BLaER1 (cell line): Measurements from ENCODE around the gene PTGES.
A peak's percentile ranks its signal among the peaks of the same experiment; 100 is the strongest.

Source experiments
- H3K27ac ChIP-seq: shearing (Covaris generic); formaldehyde crosslinking; 2 replicates; pipeline ENCODE4 v1.8.1; 2022
- H3K27me3 ChIP-seq: shearing (Covaris generic); formaldehyde crosslinking; 2 replicates; pipeline ENCODE4 v1.8.1; 2022
- H3K36me3 ChIP-seq: shearing (Covaris generic); formaldehyde crosslinking; 2 replicates; pipeline ENCODE4 v1.8.1; 2022
- H3K4me1 ChIP-seq: shearing (Covaris generic); formaldehyde crosslinking; 2 replicates; pipeline ENCODE4 v1.8.1; 2022
- H3K4me2 ChIP-seq: shearing (Covaris generic); formaldehyde crosslinking; 2 replicates; pipeline ENCODE4 v1.8.1; 2022
- H3K4me3 ChIP-seq: shearing (Covaris generic); formaldehyde crosslinking; 2 replicates; pipeline ENCODE4 v1.8.1; 2022
- H3K9ac ChIP-seq: shearing (Covaris generic); formaldehyde crosslinking; 2 replicates; pipeline ENCODE4 v1.8.1; 2022
- H3K9me3 ChIP-seq: shearing (Covaris generic); formaldehyde crosslinking; 2 replicates; pipeline ENCODE4 v1.8.1; 2022
- H4K20me1 ChIP-seq: shearing (Covaris generic); formaldehyde crosslinking; 2 replicates; pipeline ENCODE4 v1.8.1; 2022
- Cebpa-rat ChIP-seq: shearing (Covaris generic); IDR thresholded peaks from 2 replicates; pipeline ENCODE4 v1.8.1; 2022

Gene PTGES

GRCh38 chr9:129720181-129720864, 32.5 kb downstream of the PTGES start:
- Histone ChIP-seq H3K9ac (no peak overlapping the region), H3K27ac (no peak overlapping the region), H3K4me2 (no peak overlapping the region), H4K20me1 (no peaks in the 10 kb centered on the region), H3K27me3 (0 out of 2 replicates have a peak, but pooled peaks cover 4% of the 10 kb centered on the region), H3K36me3 (no peaks in the 10 kb centered on the region), H3K9me3 (no peaks in the 10 kb centered on the region), H3K4me3 (no peak overlapping the region), H3K4me1 (peaks cover 11% of the 10 kb centered on the region)
- no peak for TF ChIP-seq Cebpa-rat

- H3K27me3 ChIP-seq, result peaks cover 13% of the 10 kb centered on the region; the same call in 1 of the 2 replicates
- no peak for TF ChIP-seq Cebpa-rat
- H3K4me2 ChIP-seq, result no peak overlapping the region
- no peaks in the 10 kb centered on the region for H4K20me1 ChIP-seq
- H3K9me3 ChIP-seq, result no peaks in the 10 kb centered on the region
- no peak overlapping the region for H3K9ac ChIP-seq
- no peak overlapping the region for H3K4me3 ChIP-seq
- H3K4me1 ChIP-seq, result peaks cover 23% of the 10 kb centered on the region
- H3K36me3 ChIP-seq, result no peaks in the 10 kb centered on the region
- no peak overlapping the region for H3K27ac ChIP-seq
These were observed 33.7 kb downstream of the PTGES start for GRCh38 chr9:129719135-129719534.

GRCh38 chr9:129718647-129719046, 34.2 kb downstream of the PTGES start:
- Histone ChIP-seq H3K4me1 (peaks cover 28% of the 10 kb centered on the region), H3K9ac (no peak overlapping the region)
- TF ChIP-seq Cebpa-rat, result no peak

GRCh38 chr9:129717991-129718390, 34.9 kb downstream of the PTGES start:
- no peak overlapping the region for H3K27ac ChIP-seq
- peaks cover 35% of the 10 kb centered on the region for H3K4me1 ChIP-seq
- no peak overlapping the region for H3K9ac ChIP-seq
- H4K20me1 ChIP-seq, result peaks cover 5% of the 10 kb centered on the region
- no peaks in the 10 kb centered on the region for H3K36me3 ChIP-seq
- H3K4me3 ChIP-seq, result no peak overlapping the region
- no peak for TF ChIP-seq Cebpa-rat
- no peak overlapping the region for H3K4me2 ChIP-seq
- no peaks in the 10 kb centered on the region for H3K9me3 ChIP-seq
- H3K27me3 ChIP-seq, result peaks cover 21% of the 10 kb centered on the region

More at GRCh38 chr9:129718647-129719046, 34.2 kb downstream of the PTGES start:
- H3K4me2 ChIP-seq, result no peak overlapping the region
- no peaks in the 10 kb centered on the region for H4K20me1 ChIP-seq
- no peaks in the 10 kb centered on the region for H3K9me3 ChIP-seq
- peaks cover 14% of the 10 kb centered on the region; the same call in 1 of the 2 replicates for H3K27me3 ChIP-seq
- H3K36me3 ChIP-seq, result no peaks in the 10 kb centered on the region
- no peak overlapping the region for H3K4me3 ChIP-seq
- H3K27ac ChIP-seq, result no peak overlapping the region

GRCh38 chr9:129716091-129716490, 36.8 kb downstream of the PTGES start:
- peak overlapping the region; percentile 33 for H3K4me2 ChIP-seq
- peaks cover 32% of the 10 kb centered on the region for H3K27me3 ChIP-seq
- peaks cover 24% of the 10 kb centered on the region for H4K20me1 ChIP-seq
- no peaks in the 10 kb centered on the region for H3K9me3 ChIP-seq
- no peaks in the 10 kb centered on the region for H3K36me3 ChIP-seq
- H3K27ac ChIP-seq, result no peak overlapping the region
- H3K4me1 ChIP-seq, result peaks cover 54% of the 10 kb centered on the region
- TF ChIP-seq Cebpa-rat, result no peak
- H3K4me3 ChIP-seq, result no peak overlapping the region
- no peak overlapping the region for H3K9ac ChIP-seq

- no peak overlapping the region for H3K9ac ChIP-seq
- peaks cover 47% of the 10 kb centered on the region for H3K27me3 ChIP-seq
- no peak overlapping the region for H3K27ac ChIP-seq
- H3K36me3 ChIP-seq, result no peaks in the 10 kb centered on the region
- H3K4me2 ChIP-seq, result peak overlapping the region; percentile 14; the same call in 1 of the 2 replicates
- H3K4me3 ChIP-seq, result no peak overlapping the region
- H4K20me1 ChIP-seq, result peaks cover 39% of the 10 kb centered on the region
- peaks cover 68% of the 10 kb centered on the region for H3K4me1 ChIP-seq
- no peaks in the 10 kb centered on the region for H3K9me3 ChIP-seq
- no peak for TF ChIP-seq Cebpa-rat
These were observed 38.3 kb downstream of the PTGES start for GRCh38 chr9:129714511-129715061.

GRCh38 chr9:129713402-129713679, 39.5 kb downstream of the PTGES start:
- Histone ChIP-seq H3K9me3 (no peaks in the 10 kb centered on the region), H4K20me1 (peaks cover 50% of the 10 kb centered on the region), H3K9ac (no peak overlapping the region), H3K4me1 (peaks cover 71% of the 10 kb centered on the region), H3K4me3 (no peak overlapping the region), H3K27me3 (peaks cover 57% of the 10 kb centered on the region), H3K36me3 (no peaks in the 10 kb centered on the region), H3K4me2 (peak overlapping the region; percentile 90), H3K27ac (no peak overlapping the region)
- TF ChIP-seq Cebpa-rat, result no peak

- TF ChIP-seq Cebpa-rat, result no peak
- H3K27ac ChIP-seq, result no peak overlapping the region
- peaks cover 57% of the 10 kb centered on the region for H3K27me3 ChIP-seq
- no peaks in the 10 kb centered on the region for H3K9me3 ChIP-seq
- H3K4me1 ChIP-seq, result peaks cover 75% of the 10 kb centered on the region
- no peak overlapping the region for H3K9ac ChIP-seq
- H4K20me1 ChIP-seq, result peaks cover 50% of the 10 kb centered on the region
- no peaks in the 10 kb centered on the region for H3K36me3 ChIP-seq
- peak overlapping the region; percentile 38 for H3K4me3 ChIP-seq
- peak overlapping the region; percentile 90 for H3K4me2 ChIP-seq
These were observed 40.0 kb downstream of the PTGES start for GRCh38 chr9:129712634-129713401.

GRCh38 chr9:129710169-129710453, 42.7 kb downstream of the PTGES start:
- Histone ChIP-seq H3K27me3 (peaks cover 51% of the 10 kb centered on the region), H3K27ac (no peak overlapping the region), H3K9ac (no peak overlapping the region), H3K4me1 (peaks cover 63% of the 10 kb centered on the region), H4K20me1 (peaks cover 50% of the 10 kb centered on the region), H3K4me2 (no peak overlapping the region), H3K4me3 (no peak overlapping the region), H3K9me3 (no peaks in the 10 kb centered on the region), H3K36me3 (no peaks in the 10 kb centered on the region)
- no peak for TF ChIP-seq Cebpa-rat

GRCh38 chr9:129709438-129710168, 43.2 kb downstream of the PTGES start:
- H3K9ac ChIP-seq, result no peak overlapping the region

More at GRCh38 chr9:129709438-129710168, 43.2 kb downstream of the PTGES start:
- Histone ChIP-seq H3K4me3 (no peak overlapping the region), H3K27me3 (peaks cover 46% of the 10 kb centered on the region), H3K4me2 (no peak overlapping the region), H3K9me3 (no peaks in the 10 kb centered on the region), H3K27ac (no peak overlapping the region), H3K4me1 (peaks cover 58% of the 10 kb centered on the region), H4K20me1 (peaks cover 50% of the 10 kb centered on the region), H3K36me3 (no peaks in the 10 kb centered on the region)
- no peak for TF ChIP-seq Cebpa-rat
